Pancreas (tissue), 10 donors: ENCODE data around the gene IQCM. TPM values are rescaled to one million over a fixed set of nuclear protein-coding genes. Genes with fewer than 3 reads are reported as not detected.

Experiments
- ATAC-seq, 4 donors: fragments of 200-7000 bp; cut with Tn5 transposase; one replicate each; pipeline versions ENCODE4 v1.8.0 to v1.9.1; 2020; ENCODE audit warnings: mild to moderate bottlenecking in 4 of 4, moderate library complexity in 4 of 4
- DNase-seq, 6 donors: peaks; one replicate each; pipeline ENCODE4 v3.0.0-alpha.2; 2020
- FAIRE-seq: peaks from 2 replicates; lab custom pipeline; 2012; peaks lifted over from hg19 to GRCh38; lab: Jason Lieb, UNC
- H3K27ac ChIP-seq, 4 donors: fragments of 200-600 bp; sonication (generic); 1 replicate in 3 of 4; 2 replicates in 1 of 4; pipeline versions ENCODE4 v1.5.0 to v1.8.0; 2020
- H3K27me3 ChIP-seq, 4 donors: fragments of 200-600 bp; one replicate each; pipeline ENCODE4 v1.8.0; 2021
- H3K36me3 ChIP-seq, 3 donors: fragments of 200-600 bp; sonication (generic) in 1 of 3; one replicate each; pipeline versions ENCODE4 v1.5.0 to v1.8.0; 2020 to 2021
- H3K4me1 ChIP-seq, 3 donors: fragments of 200-600 bp; one replicate each; pipeline ENCODE4 v1.8.0; 2021
- H3K4me3 ChIP-seq, 4 donors: fragments of 200-600 bp; sonication (generic) in 2 of 4; one replicate each; pipeline versions ENCODE4 v1.5.0 to v1.8.0; 2020 to 2021
- H3K9me3 ChIP-seq, 4 donors: fragments of 200-600 bp; one replicate each; pipeline ENCODE4 v1.8.0; 2021
- WGBS, 2 donors: extraction: QIAGEN DNeasy Blood & Tissue Kit; methylation state at CpG; one replicate each; pipeline ENCODE4 v1.1.7; 2013; 5-methylcytosine and 5-hydroxymethylcytosine counted together
- intact Hi-C, 3 donors: fragments of 100-400 bp; cut with DNase I; formaldehyde crosslinking; loops; one replicate each; pipeline versions ENCODE4 v1.11.1 to v1.14.2; 2022
- polyA plus RNA-seq, 2 donors: library from polyadenylated mRNA; stranded (reverse); fragments of 200-250 nt; gene quantifications; one replicate each; pipeline ENCODE4 v1.2.3, GENCODE V29; 2013
- total RNA-seq, 6 donors: library from RNA; stranded (reverse); fragmentation: NEBNext Ultra II Directional in 4 of 6; extraction: Animal tissue kit (Norgen Biotek cat#: 25700) in 4 of 6; gene quantifications; one replicate each; pipeline versions ENCODE4 v1.2.1 to v1.2.4, GENCODE V29; 2021 to 2023
- TF ChIP-seq, protein P1 (sequence below), 4 donors: fragments of 200-600 bp; sonication (generic) in 3 of 4; IDR thresholded peaks; one replicate each; pipeline versions ENCODE4 v1.5.0 to v1.8.0; 2021; ENCODE audit warnings: antibody characterized with exemption in 4 of 4
- donor health status: healthy with polysubstance abuse.
- donor health status: DM: no; HTN: no; CAD: no; lungs with moderate emphysema.
- donor health status: DM: no; HTN: no; CAD: no.
- donor health status: control.
- donor health status: control.
- donor health status: Bipolar disorder and iron deficiency.
- donor health status: DM: yes; HTN: yes; CAD: no.
- donor health status: DM: no; HTN: no; CAD: no.
- donor health status: DM: no; HTN: no; CAD: no.
- donor health status: DM: yes; HTN: yes; CAD: no.

Gene IQCM
- total and polyA plus RNA-seq, 8 donors: not detected

GRCh38 chr4:149785696-149786431, 29.8 kb downstream of the IQCM start:
- Histone ChIP-seq H3K4me1 (no peaks in the 10 kb centered on the region), H3K27ac (no peak overlapping the region), H3K27me3 (no peaks in the 10 kb centered on the region), H3K4me3 (no peak overlapping the region), H3K9me3 (no peaks in the 10 kb centered on the region), H3K36me3 (no peaks in the 10 kb centered on the region)
- WGBS, 2 donors: 82 to 93% methylated on average over 1 of the region's 1 CpG
- TF ChIP-seq, protein P1, sequence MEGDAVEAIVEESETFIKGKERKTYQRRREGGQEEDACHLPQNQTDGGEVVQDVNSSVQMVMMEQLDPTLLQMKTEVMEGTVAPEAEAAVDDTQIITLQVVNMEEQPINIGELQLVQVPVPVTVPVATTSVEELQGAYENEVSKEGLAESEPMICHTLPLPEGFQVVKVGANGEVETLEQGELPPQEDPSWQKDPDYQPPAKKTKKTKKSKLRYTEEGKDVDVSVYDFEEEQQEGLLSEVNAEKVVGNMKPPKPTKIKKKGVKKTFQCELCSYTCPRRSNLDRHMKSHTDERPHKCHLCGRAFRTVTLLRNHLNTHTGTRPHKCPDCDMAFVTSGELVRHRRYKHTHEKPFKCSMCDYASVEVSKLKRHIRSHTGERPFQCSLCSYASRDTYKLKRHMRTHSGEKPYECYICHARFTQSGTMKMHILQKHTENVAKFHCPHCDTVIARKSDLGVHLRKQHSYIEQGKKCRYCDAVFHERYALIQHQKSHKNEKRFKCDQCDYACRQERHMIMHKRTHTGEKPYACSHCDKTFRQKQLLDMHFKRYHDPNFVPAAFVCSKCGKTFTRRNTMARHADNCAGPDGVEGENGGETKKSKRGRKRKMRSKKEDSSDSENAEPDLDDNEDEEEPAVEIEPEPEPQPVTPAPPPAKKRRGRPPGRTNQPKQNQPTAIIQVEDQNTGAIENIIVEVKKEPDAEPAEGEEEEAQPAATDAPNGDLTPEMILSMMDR (IDR thresholded peaks at IDR 0.05): no peak
- FAIRE-seq (no peak), ATAC-seq (no peak), DNase-seq (no peak)
- intact Hi-C loops: no loop called here

GRCh38 chr4:149784018-149784417, 31.6 kb downstream of the IQCM start:
- Histone ChIP-seq H3K27ac (no peak overlapping the region), H3K36me3 (no peaks in the 10 kb centered on the region), H3K9me3 (no peaks in the 10 kb centered on the region), H3K27me3 (no peaks in the 10 kb centered on the region), H3K4me3 (no peak overlapping the region), H3K4me1 (no peaks in the 10 kb centered on the region)
- WGBS, 2 donors: 66 to 77% methylated on average over 2 of the region's 2 CpGs
- DNase-seq (no peak), FAIRE-seq (no peak), ATAC-seq (no peak)
- TF ChIP-seq, protein P1 (IDR thresholded peaks at IDR 0.05): no peak
- intact Hi-C loops: no loop called here

- DNase-seq (no peak), ATAC-seq (no peak), FAIRE-seq (no peak)
- Histone ChIP-seq H3K36me3 (no peaks in the 10 kb centered on the region), H3K4me3 (no peak overlapping the region), H3K4me1 (no peaks in the 10 kb centered on the region), H3K9me3 (no peaks in the 10 kb centered on the region), H3K27me3 (peaks cover 0 to 3% (median 0%) of the 10 kb centered on the region in 4 donors), H3K27ac (no peak overlapping the region)
- WGBS, 2 donors: 43 to 57% methylated on average over 3 of the region's 3 CpGs
- intact Hi-C loops: no loop called here
- TF ChIP-seq, protein P1 (IDR thresholded peaks at IDR 0.05): no peak
Observed at GRCh38 chr4:149781150-149781549, 34.5 kb downstream of the IQCM start.

GRCh38 chr4:149768477-149768876, 47.2 kb downstream of the IQCM start:
- no peak for ATAC-seq

DNA sequence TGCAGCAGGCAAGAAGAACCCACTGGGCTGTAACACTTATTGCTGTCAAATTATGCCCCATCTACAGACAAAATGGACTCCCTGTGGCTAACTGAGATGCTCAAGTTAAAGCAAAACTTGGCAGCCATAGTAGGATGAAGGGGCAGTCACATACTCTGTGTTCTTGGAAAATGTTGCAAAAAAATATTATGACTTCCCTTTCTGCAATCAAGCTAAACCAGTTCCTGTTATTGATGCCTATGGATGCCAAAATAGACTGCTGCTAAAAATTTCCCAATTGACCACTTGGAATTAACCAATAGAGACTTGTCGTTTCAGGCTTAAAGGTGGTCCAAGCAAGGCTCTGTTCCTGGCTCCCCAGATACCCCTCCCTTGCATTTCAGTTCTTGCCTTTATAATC, 49.5 kb downstream of the IQCM start:
- Histone ChIP-seq H3K27ac (no peak overlapping the region), H3K4me1 (no peaks in the 10 kb centered on the region), H3K36me3 (no peaks in the 10 kb centered on the region), H3K4me3 (no peak overlapping the region), H3K9me3 (no peaks in the 10 kb centered on the region), H3K27me3 (no peaks in the 10 kb centered on the region)
- ATAC-seq (no peak), FAIRE-seq (no peak), DNase-seq (no peak)
- intact Hi-C loops: no loop called here
- 67 to 81% methylated on average over 1 of the region's 1 CpG for WGBS, 2 donors
- TF ChIP-seq, protein P1 (IDR thresholded peaks at IDR 0.05): no peak

More at GRCh38 chr4:149768477-149768876, 47.2 kb downstream of the IQCM start:
- no peaks in the 10 kb centered on the region for H3K27me3 ChIP-seq
- no peak for FAIRE-seq
- TF ChIP-seq, protein P1 (IDR thresholded peaks at IDR 0.05): no peak
- WGBS, 2 donors: 72 to 75% methylated on average over 2 of the region's 2 CpGs
- H3K4me3 ChIP-seq: no peak overlapping the region
- no peaks in the 10 kb centered on the region for H3K4me1 ChIP-seq
- no peaks in the 10 kb centered on the region for H3K9me3 ChIP-seq
- intact Hi-C loops: no loop called here
- H3K36me3 ChIP-seq: no peaks in the 10 kb centered on the region
- no peak overlapping the region for H3K27ac ChIP-seq
- no peak for DNase-seq
